ENCODE data around the gene PRG2. TPM values are rescaled to one million over a fixed set of nuclear protein-coding genes. Genes with fewer than 3 reads are reported as not detected.
A peak's percentile ranks its signal among the peaks of the same experiment; 100 is the strongest.
"Not testable (repeated sequence)": the region's sequence is repeated elsewhere in the genome, so short reads cannot be mapped to it uniquely, and the experiment has no call there.

PRG2 gene
- total RNA-seq, 1 donor from 2014 or later = 3.1 TPM

DNA sequence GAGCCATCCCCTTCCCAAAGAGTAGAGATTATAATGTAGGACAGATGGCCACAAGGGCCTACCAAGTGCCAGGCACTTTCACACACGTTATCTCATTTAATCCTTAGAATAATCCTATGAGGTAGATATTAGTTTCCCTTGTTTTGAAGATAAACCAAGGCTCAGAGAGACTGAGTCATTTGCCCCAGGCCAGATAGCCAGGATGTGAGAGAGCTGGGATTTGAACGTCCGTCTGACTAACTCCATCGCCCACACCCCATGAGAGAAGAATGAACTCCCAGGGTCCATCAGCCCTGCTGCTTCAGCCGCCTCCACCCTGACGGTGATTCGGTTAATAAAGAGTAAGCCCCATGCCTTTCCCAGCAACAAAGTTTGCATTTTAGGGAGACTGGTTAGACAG lies 20.2 kb downstream of the PRG2 start:
- no peak for DNase-seq (ENCODE audit: low spot score)

DNA sequence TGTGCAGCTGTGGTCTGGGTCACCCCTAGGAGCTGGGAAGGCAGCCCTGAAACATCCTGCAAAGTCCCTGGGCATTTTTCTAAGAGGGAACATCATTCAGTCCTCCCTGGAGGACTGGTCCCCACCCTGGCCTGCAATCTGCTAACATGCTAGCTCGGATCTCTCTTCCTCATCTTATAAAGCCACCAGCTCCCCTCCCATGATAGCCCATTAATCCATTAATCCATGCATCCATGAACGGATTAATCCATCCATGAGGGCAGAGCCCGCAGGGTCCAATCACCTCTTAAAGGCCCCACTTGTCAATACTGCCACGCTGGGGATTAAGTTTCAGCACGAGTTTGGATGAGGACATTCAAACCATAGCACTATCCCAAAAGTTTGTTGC lies 21.6 kb downstream of the PRG2 start:
- DNase-seq (ENCODE audit: low spot score) = no peak

DNA sequence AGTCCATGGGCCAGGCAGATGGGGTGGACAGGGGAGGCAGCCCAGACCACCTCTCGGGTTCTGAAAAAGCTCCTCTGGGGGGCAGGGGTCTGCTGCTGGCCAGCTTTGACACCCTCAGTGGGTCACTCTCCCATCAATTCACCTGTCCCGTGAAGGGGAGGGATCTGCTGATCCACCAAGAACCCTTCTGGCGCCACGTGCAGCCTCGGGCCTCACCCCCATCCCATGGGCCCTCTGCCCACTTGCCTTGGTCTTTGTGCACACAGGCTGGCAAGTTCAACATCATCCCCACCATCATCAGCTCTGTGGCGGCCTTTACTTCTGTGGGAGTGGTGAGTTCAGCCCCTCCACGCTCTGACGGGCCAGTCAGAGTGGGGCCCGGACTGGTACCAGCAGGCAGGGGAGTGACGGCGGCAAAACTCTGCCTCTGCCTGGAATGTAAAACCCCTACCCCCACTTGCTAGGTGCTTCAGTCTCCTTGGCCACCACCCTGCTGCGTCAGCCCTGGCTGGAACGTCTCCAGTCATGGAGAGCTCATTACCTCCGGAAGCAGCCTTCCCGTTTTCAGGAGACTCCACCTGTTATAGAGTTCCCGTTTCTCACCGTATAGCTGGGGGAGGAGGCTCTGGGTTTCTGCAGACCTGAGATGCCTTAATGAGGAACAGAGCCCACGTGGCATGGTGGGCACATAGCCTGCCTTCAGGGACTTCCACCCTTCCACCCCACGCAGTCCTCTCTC lies 22.2 kb downstream of the PRG2 start:
- DNase-seq (ENCODE audit: low spot score) = no peak

DNA sequence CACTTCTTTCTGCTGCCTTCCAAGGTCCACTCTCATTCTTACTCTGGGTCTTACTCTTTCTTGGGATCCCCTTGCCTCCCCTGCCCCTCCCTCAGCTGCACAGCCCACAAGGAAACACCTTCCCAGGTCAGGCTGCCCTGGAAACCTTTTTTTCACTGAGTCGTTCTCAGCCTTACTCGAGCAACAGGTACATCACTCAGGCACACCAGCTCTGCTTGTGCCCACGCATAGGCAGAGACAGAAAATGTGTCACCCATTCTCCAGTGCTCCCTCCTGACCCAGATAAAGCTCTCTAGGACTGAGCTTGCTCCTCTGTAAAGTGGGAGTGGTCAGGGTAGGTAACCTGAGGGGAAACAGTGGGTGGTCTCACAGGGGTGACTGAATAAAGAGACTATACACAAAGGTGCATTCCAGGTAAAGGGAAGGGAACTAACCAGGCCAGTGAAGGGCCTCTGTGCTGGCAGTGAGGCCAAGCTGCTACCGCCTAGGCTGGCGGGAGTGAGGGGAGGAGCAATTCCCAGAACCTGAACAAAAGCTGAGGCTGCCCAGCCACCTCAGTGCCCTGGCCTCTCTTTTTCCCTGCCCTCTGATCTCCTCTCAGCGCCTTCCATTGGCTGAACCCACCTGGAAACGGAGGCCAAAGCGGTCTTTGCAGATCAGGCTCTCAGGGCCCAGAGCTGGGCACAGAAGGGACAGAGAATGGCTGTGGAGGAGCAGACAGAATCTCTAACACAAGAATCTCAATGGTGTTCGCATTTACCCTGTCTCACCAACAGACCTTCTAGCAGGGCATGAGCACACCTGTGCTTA lies 25.4 kb downstream of the PRG2 start:
- DNase-seq (ENCODE audit: low spot score) = no peak

DNA sequence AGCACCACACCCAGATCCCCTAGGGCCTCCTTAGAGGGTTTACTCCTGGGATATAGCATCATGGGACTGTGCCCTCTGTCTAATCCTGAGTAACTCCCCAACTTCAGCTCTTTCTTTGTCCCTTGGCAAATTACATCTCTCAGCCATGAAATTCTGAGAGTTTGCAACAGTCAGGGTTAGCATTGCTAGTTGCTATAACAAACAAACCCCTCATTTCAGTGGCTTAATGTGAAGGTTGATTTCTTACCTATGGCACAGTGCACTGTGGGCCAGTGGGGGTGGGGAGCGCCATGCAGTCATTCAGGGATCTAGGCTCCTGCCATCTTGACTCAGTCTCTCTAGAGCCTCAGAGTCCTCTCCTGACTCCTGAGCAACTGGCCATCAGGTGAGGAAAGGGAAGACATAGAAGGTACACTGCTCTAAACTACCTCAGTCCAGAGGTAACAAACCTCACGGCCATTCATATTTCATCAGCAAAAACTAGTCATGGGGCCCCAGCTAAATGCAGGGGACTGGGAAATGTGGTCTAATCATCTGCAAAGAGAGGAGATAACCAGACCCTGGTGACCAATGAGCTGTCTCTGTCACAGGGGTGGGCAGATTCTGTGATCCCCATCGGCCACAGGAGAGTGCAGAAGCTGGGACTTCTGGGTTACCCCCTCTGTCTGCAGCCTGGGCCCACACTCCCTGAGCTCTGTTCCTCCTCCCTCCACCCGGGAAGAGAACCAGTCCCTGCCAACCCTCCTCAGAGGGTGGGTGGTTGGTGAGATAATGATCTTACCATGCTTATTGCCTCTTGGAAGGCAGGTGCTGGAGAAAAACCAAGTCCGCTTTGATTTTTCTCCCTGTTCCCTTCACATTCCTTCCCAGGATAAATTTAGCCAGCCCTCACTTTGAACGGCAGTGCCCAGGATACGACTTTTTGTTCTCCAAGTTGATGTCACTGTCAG lies 27.0 kb downstream of the PRG2 start:
- DNase-seq (ENCODE audit: low spot score) = no peak

DNA sequence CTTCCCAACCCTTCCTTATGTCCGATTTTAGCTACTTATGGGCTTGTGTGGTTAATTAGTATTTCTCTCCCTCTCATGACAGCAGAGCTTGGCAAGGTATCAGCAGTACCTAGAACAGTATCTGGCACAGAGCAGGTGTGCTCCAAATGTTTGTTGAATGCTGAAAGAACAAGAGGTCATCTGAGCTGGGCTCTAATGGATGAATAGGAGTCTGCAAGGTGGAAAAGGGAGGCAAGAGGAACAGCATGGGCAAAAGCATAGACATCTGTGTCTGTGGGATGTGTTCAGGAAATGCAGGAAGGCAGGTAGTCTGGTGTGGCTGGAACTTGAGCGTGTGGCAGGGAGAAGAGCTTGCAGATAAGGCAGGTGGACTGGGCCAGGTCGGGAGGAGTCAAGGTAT lies 28.5 kb downstream of the PRG2 start:
- no peak for DNase-seq (ENCODE audit: low spot score)

DNA sequence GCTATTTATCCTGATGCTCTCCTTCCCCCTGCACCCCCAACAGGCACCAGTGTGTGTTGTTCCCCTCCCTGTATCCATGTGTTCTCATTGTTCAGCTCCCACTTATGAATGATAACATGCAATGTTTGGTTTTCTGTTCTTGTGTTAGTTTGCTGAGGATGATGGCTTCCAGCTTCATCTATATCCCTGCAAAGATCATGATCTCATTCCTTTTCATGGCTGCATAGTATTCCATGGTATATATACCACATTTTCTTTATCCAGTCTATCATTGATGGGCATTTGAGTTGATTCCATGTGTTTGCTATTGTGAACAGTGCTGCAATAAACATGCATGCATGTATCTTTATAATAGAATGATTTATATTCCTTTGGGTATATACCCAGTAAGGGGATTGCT lies 29.0 kb downstream of the PRG2 start:
- not testable (repeated sequence) for DNase-seq (ENCODE audit: low spot score)

DNA sequence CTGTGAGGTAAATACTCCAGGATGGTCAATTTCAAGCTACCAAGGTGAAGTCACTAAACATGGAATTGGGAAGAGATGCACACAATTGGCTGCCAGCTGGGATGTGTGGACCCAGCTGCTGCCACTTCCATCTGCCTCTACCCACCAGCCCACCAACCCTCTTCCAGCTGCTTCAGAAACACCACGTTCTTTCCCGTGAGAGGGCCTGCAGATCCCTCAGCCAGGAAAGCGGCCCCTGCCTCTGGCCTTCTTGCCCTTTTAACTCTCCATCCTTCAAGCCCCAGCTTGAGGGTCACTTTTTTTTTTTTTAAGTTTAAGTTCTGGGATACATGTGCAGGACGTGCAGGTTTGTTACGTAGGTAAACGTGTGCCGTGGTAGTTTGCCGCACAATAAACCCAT lies 29.5 kb downstream of the PRG2 start:
- DNase-seq (ENCODE audit: low spot score) = no peak

DNA sequence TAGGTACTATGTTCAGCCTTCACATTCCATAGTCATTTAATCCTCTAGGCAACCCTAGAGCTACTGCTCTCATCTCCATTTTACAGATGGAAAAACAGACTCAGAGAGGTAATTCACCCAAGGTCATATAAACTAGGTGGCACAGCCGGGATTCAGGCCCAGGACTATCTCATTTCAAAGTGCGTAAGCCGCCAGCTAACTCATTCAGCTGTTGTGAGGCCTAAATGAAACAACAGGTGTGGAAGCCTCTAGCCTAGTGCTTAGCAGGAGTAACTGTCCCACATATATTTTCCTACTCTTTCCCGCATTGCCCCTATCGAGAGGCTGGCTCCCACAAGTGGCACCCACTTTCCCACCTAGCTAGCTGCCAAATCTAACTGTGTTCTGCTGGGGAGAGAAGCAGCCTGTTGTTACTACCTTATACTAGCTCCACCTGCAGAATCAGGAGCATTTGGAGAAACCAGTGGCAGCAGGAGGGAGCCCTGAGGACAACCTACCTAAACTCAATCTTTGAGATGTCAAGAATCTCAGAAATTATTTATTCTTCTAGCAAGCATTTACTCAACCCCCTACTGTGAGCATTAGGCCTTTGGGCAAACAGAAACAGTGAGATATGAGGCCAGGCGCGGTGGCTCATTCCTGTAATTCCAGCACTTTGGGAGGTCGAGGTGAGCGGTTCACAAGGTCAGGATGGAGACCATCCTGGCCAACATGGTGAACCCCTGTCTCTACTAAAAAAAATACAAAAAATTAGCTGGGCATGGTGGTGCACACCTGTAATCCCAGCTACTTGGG lies 30.4 kb downstream of the PRG2 start:
- no peak for DNase-seq (ENCODE audit: low spot score)

DNA sequence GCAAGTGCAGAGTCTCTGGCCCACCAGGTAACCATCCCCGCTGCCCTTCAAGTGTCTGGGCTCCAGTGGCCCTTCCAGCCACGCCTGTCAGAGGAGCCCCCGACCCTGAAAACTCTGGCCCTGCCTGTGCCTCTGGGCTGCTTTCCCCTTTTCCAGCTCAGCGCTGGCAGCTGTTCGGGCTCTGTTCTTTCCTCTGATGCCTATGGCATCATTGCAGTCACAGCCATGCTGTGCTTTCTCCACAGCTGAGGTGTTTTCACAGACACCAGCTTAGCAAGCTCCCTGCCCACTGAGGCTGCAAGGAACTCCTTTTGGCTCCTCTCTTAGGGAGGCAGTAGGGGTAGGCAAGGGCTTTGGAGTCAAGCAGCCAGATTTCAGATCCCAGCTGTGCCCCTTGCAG lies 31.1 kb downstream of the PRG2 start:
- DNase-seq (ENCODE audit: low spot score) = no peak

DNA sequence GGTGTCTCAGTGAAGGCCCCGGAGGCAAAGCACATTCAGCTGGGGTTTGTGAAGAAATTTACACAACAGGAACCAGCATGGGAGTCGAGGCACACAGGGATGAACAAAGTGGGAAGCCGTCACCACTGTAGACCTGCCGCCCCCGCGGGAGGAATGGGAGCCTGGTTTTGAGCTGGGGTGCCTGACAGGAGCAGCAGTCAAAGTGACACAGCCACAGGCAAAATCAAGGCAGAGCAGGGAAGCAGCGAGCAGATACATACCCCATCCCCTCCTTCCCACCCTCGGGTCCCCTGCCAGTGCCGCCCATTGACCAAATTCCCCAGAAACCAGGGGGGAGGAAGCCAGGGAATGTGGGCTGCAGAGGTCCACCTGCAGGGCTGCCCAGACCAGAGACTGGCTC lies 31.5 kb downstream of the PRG2 start:
- no peak for DNase-seq (ENCODE audit: low spot score)

DNA sequence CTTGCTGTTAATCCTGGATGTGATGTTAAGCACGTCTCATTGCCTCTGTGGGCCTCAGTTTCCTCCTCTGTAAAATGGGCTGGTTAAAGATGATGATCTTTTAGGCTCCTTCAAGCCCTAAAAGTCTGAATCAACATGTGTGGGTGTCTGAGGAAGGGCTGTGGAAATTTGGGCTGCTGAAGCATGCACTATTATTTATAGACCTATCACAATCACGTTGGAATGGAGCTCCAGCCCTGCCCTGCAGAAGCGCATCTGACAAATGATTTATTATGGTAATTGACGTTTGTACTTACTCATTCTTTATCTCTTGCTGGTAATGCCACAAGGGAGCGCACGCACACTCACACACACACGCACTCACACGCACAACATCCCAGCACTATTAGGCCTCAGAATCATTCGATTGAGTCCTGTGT lies 31.9 kb downstream of the PRG2 start:
- peak; percentile 14 for DNase-seq (ENCODE audit: low spot score)

DNA sequence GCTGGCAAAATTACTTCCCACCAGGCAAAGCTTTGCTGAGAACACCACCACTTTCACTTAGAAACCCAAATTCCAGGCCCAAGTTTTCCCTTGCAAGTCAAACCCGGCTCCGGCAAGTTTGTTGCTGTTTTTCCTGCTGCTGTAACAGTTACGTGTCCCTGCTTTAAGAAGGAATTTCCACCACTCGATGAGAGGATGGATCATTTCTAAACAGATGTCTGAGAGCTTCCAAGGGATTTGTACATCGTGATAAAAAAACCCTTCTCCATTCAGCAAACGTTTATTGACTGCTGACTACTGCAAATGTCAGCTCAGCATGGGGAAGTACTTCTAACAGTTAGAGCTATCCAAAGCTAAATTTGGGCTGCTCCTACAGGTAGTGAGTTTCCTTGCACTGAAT lies 32.6 kb downstream of the PRG2 start:
- DNase-seq (ENCODE audit: low spot score) = peak; percentile 92

DNA sequence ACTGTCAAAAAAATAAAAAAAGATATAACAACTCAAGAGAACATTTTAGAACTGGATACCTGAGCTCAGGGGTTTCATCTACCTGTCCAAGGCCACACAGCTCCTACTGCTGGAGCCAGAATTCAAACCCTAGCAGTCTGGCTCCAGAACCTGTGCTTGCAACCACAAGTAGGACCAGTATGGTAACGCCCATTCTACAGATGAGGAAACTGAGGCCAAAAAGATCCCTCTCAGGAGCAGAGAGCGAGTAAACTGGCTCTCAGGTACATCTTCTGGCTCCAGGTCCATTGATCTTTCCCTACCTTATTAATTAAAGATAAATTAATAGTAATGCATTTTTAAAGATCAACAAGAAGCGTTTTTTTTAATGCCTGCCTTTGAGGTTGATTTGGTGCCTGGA lies 33.1 kb downstream of the PRG2 start:
- DNase-seq (ENCODE audit: low spot score) = no peak

DNA sequence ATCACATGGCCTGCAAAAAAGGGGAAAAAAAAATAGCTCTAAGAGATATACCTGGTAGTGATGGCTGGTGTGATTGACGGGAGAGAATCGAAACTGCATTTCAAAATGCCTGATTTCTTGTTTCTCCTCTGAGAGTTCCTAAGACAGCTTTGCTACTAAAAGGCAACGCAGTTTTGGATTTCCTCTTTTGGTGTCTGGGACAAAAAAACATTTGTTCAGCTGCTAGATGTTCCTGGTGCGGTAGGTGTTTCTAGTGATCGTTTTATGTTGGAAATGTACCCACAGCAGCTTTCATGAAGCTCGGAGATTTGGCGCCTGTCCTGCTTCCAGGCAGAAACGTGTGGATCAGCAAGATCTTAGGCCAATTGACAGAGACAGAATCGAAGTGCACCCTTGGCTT lies 34.2 kb downstream of the PRG2 start:
- DNase-seq (ENCODE audit: low spot score) = no peak

DNA sequence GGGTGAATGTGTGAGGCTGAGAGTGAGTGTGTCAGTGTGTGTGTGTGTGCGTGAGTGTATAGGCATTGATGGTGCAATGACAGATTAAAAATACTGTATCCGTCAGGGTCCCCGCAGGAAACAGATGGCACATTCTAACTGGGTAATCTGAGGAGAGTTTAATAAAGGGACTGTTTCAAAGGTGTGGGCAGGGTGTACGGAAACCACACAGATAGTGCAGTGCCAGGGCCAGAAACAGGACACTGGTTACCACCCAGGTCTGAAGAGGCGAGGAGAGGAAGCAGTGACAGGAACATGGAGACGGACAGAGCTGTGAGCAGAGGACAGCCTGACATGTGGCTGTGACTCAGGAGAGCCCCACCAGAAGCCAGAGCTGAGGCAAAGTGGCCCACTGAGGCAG lies 35.8 kb downstream of the PRG2 start:
- DNase-seq (ENCODE audit: low spot score) = no peak

DNA sequence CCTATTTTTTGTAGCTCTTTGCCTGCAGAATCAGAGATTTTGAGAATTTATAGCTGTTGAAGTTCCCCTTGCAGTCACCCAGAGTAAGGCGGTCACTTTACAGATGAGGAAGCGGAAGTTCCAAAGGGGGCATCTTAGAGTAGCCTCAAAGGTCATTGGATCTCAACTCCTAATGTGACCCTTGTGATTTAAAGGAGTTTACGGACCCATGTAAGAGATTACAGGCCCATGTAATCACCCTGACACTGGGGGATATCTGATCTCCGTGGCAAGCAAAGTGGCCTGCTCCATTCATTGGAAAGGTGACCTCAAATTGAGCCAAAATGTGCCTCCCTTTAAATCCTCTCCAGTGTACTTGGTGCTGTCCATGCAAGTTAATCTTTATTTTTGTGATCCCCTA lies 36.6 kb downstream of the PRG2 start:
- DNase-seq (ENCODE audit: low spot score) = no peak

DNA sequence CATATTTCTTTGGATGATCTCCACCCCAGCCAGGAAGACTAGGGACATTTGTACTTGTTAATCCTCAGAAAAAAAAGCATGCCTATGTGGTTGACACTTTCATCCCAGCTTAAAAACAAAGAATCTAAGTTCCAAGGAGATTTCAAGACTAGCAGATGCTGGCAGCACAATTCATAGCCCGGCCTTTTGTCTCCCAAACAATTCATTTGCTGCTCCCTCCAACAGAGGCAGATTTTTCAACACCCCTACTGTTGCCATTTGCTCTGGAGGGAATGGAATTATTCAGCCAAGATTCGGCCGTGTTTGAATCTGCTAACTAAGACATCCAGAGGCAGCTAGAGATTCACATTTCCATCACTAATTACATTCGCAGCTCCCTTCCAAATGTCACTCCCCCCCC lies 37.0 kb downstream of the PRG2 start:
- DNase-seq (ENCODE audit: low spot score) = no peak

DNA sequence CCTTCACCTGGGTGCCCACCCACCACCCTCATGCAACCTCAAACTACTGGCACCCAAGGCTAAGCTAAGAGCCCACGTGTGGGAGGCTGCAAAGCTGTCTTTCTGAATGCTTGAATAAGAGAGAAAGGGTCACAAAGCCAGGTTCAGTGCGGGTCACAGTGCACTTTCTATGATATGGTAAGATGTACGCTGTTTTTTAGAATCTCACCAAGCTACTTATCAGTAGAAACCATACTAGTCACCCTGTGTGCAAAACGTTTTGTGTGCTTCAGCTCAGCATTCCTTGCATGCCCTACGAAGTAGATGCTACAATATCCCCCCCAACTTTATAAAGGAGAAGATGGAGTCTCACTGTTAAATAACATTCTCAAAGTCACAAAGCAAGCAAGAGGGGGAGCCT lies 37.4 kb downstream of the PRG2 start:
- no peak for DNase-seq (ENCODE audit: low spot score)

DNA sequence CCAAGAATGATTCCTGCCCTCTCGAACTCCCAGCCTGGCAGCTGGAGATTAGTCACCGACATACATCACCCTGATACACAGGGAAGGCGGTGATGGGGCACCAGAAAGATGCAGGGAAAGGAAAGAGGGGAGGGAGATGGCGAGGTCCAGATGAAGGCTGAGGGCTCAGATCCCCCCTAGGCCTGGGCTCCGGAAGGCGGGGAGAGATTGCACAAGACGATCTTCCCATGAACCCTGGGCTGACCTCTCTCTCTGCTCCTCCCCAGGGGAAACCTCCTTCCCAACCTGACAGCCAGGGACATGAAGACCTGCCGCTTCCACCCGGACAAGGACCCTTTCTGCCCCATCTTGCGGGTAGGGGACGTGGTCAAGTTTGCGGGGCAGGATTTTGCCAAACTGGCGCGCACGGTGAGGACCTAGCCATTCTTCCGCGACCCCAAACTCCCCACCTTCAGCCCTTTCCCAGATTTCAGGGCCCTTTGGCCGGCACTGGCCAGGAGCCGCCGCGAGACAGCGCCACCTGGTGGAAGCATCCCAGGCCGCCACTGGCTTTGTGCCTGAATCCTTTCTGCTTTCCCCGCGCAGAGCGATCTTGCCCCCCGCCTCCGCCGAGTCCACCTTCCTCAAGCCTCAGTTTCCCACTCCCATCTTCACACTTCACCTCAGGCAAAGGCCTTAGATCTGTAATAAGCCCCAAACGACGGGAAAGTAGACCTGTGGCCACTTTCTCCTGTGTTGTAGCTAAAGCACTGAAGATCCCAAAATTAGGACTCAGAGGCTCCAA lies 40.8 kb downstream of the PRG2 start:
- DNase-seq (ENCODE audit: low spot score) = peak; percentile 40
